GM19467 (cell line): Measurements from ENCODE around the gene EPB42.
A peak's percentile ranks its signal among the peaks of the same experiment; 100 is the strongest.
"Not testable (repeated sequence)": the region's sequence is repeated elsewhere in the genome, so short reads cannot be mapped to it uniquely, and the experiment has no call there.

Source experiments
- ATAC-seq: cut with Tn5 transposase; IDR thresholded peaks from one replicate; pipeline ENCODE4 v1.9.1; 2021; ENCODE audit warnings: mild to moderate bottlenecking, moderate library complexity; ENCODE audit not compliant: unreplicated experiment

EPB42 gene

DNA sequence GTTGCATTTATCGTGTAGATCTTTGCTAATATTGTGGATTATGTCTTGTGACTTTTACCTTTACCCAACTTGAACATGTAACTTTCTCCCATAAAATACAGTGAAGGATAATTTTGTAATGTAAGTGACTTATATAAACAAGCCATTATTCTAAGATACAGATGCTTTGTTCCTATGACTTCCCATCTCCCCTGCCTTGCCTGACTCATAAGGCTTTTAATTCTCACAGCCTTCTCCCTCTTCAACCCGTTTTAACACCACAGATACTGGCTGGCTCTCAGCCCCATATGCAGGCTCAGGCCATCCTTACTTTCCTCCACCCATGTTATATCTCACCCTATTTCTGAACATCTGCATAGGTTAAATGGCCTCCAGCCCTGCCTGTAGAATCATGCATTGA, 31.5 kb downstream of the EPB42 start:
- ATAC-seq: no peak

- ATAC-seq: no peak
These were observed 33.2 kb downstream of the EPB42 start for GRCh38 chr15:43187544-43188155.

- peak; percentile 22 for ATAC-seq
These were observed 34.8 kb downstream of the EPB42 start for GRCh38 chr15:43186003-43186353.

- peak; percentile 92 for ATAC-seq
These were observed 35.4 kb downstream of the EPB42 start, which contains the start of gene CCNDBP1 for GRCh38 chr15:43185157-43186002. TSS of gene CCNDBP1 (plus strand) at chr15:43185403. CDS start at chr15:43185499, 96 bp downstream.

- no peak for ATAC-seq
These were observed 36.3 kb downstream of the EPB42 start for GRCh38 chr15:43184407-43185124.

DNA sequence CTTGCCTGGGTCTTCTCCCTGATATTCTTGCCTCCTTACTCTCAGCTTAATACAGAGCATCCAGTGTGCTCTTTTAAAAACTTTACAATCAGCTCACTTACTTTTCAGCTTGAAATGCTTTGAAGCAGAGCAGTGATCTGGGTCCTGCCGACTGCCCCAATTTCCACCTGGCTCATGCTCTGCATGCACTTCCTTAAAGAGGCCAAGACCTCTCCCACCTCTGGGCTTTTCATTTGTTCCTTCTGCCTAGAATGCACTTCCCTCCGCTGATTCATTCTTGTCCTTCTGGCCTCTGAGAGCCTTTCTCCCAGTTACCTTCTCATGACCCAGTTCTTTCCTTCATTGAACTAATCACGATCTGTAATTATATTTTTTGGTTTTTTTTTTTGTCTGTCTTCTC, 37.5 kb downstream of the EPB42 start:
- ATAC-seq: no peak

DNA sequence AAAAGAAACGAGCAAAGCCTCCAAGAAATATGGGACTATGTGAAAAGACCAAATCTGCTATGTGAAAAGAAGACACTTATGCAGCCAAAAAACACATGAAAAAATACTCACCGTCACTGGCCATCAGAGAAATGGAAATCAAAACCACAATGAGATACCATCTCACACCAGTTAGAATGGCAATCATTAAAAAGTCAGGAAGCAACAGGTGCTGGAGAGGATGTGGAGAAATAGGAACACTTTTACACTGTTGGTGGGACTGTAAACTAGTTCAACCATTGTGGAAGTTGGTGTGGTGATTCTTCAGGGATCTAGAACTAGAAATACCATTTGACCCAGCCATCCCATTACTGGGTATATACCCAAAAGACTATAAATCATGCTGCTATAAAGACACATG, 43.7 kb downstream of the EPB42 start:
- not testable (repeated sequence) for ATAC-seq

- not testable (repeated sequence) for ATAC-seq
These were observed 45.0 kb downstream of the EPB42 start for GRCh38 chr15:43175656-43176309.

GRCh38 chr15:43169888-43170287, 50.9 kb downstream of the EPB42 start:
- ATAC-seq: no peak

GRCh38 chr15:43168192-43169107, 52.4 kb downstream of the EPB42 start:
- no peak for ATAC-seq

DNA sequence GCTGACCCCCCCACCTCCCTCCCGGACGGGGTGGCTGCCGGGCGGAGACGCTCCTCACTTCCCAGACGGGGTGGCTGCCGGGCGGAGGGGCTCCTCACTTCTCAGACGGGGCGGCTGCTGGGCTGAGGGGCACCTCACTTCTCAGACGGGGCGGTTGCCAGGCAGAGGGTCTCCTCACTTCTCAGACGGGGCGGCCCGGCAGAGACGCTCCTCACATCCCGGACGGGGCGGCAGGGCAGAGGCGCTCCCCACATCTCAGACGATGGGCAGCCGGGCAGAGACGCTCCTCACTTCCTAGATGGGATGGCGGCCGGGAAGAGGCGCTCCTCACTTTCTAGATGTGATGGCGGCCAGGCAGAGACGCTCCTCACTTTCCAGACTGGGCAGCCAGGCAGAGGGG, 53.6 kb downstream of the EPB42 start:
- ATAC-seq: not testable (repeated sequence)

GRCh38 chr15:43165801-43166325, 55.0 kb downstream of the EPB42 start:
- ATAC-seq: no peak

DNA sequence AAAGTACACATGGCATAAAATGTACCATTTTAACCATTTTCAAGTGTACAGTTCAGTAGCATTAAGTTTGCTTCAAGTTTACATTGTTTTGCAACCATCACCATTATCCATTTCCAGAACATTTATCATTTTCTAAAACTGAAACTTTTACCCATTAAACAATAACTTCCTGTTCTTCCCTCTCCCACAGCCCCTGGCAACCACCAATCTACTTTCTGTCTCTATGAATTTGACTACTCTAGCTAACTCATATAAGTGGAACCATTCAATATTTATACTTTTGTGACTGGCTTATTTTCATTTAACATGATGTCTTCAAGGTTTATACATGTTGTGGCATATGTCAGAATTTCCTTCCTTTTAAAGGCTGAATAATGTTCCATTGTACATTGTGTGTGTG, 67.5 kb downstream of the EPB42 start:
- ATAC-seq: no peak

DNA sequence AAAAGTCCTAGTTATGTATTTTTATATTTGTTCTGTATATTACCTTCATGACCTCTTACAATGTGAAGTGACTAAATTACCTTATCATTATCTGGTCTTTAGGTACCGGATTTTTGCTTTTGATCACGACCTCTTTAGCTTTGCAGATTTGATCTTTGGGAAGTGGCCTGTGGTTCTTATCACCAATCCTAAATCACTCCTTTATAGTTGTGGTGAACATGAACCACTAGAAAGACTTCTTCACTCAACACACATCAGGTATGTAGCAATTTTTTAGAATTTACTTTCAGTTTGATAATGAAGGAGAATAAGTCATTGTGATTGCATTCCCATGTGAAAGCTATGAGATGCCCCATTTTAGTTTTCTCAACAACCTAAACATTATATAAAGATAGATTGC, 69.1 kb downstream of the EPB42 start:
- no peak for ATAC-seq

DNA sequence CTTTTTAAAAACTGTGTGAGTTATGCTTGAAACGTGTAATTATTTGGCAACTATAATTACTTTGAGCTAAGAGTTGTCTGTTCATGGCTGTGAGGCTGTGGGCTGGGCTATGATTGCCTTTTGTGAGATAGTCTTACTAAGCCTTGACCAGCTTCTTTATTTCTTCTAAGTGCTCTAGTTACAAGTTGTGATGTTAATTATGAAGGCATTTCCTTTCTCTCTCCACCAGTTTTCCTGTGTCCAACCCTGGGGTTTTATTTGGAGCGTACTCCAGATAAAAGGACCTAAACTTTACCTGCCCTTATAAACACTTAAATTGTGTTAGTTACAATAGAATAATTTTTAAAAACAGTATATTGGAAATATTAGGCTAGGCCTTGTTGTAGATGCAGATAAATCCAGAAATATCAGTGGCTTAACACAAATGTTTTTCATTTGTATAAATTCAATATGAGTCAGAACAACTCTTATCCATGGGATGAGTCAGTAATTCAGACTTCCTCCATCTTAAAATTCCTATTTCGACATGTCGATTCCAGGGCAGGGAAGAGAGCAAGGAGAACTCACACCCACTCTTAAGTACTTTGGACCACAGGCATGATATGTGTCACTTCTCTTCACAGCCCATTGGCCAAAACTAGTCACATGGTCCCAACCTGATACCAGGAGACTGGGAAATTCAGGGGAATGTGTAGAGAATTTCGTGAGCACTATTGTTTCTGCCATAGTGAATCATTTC, 70.5 kb downstream of the EPB42 start:
- ATAC-seq: no peak
